GM12801 (cell line): ENCODE results near the gene PZP.

Experiments
- TF ChIP-seq, protein P1 (sequence below): IDR thresholded peaks from one replicate; pipeline ENCODE4 v1.5.1; 2011; ENCODE audit warnings: control low read depth; ENCODE audit not compliant: insufficient read length; ENCODE audit errors: extremely low read depth

The PZP gene

GRCh38 chr12:9144730-9145106, 63.5 kb downstream of the PZP start:
- TF ChIP-seq, protein P1, sequence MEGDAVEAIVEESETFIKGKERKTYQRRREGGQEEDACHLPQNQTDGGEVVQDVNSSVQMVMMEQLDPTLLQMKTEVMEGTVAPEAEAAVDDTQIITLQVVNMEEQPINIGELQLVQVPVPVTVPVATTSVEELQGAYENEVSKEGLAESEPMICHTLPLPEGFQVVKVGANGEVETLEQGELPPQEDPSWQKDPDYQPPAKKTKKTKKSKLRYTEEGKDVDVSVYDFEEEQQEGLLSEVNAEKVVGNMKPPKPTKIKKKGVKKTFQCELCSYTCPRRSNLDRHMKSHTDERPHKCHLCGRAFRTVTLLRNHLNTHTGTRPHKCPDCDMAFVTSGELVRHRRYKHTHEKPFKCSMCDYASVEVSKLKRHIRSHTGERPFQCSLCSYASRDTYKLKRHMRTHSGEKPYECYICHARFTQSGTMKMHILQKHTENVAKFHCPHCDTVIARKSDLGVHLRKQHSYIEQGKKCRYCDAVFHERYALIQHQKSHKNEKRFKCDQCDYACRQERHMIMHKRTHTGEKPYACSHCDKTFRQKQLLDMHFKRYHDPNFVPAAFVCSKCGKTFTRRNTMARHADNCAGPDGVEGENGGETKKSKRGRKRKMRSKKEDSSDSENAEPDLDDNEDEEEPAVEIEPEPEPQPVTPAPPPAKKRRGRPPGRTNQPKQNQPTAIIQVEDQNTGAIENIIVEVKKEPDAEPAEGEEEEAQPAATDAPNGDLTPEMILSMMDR: no peak

GRCh38 chr12:9143929-9144729, 64.1 kb downstream of the PZP start:
- TF ChIP-seq, protein P1: no peak

DNA sequence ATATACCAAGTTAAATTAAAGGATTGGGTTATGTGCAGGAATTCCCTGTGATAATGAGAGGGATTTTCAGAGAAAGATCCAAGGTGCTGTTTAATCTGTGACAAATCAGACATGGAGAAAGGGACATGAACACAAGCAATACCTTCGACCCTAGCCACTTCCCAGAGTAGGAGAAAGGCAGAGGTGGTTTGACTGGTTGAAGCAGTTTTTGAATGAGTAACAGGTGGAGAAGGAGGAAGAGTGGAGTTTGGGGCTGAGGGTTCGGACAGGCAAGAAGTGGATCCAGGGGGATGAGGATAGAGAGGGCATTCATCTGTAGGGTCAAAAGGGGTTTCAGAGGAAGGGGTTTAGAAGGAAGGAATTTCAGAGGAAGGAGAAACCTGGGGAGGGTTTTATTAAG, 65.1 kb downstream of the PZP start:
- TF ChIP-seq, protein P1: no peak

- TF ChIP-seq, protein P1: no peak
These were observed 72.3 kb downstream of the PZP start for GRCh38 chr12:9135903-9136310.

GRCh38 chr12:9134981-9135628, 73.1 kb downstream of the PZP start:
- TF ChIP-seq, protein P1: no peak

GRCh38 chr12:9133216-9133916, 74.8 kb downstream of the PZP start:
- TF ChIP-seq, protein P1: no peak

DNA sequence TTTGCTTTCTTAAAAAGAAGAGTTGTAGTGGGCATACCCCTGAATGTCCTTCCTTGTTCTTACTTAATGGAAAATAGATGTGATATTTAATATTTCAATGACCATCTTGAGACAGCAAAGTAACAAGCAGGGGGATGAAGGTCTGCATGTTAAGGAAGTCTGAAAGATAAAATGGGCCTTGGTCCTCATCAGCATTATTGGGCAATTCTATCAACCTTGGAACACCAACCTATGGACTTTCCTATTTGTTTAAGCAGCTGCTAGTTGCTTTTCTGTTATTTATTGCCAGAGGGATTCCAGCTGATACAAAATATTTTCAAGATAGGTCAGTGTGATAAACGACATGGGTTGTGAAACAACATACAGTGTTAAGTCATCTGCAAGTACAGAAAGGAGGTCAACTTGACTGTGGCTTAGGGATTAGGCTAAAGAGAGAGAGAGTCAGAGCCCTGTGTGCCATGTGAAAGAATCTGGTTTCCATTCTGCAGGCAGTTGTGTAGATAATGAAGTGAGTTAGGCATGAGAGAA, 76.1 kb downstream of the PZP start:
- TF ChIP-seq, protein P1: no peak
